Smooth muscle cell of the brain vasculature (primary cell): Measurements from ENCODE around the gene CDC37L1.
"Not testable (repeated sequence)": the region's sequence is repeated elsewhere in the genome, so short reads cannot be mapped to it uniquely, and the experiment has no call there.

Source experiments
- DNase-seq: peaks from one replicate; pipeline ENCODE4 v3.0.0-alpha.2; 2012; ENCODE audit warnings: low read depth, low spot score

CDC37L1 gene

DNA sequence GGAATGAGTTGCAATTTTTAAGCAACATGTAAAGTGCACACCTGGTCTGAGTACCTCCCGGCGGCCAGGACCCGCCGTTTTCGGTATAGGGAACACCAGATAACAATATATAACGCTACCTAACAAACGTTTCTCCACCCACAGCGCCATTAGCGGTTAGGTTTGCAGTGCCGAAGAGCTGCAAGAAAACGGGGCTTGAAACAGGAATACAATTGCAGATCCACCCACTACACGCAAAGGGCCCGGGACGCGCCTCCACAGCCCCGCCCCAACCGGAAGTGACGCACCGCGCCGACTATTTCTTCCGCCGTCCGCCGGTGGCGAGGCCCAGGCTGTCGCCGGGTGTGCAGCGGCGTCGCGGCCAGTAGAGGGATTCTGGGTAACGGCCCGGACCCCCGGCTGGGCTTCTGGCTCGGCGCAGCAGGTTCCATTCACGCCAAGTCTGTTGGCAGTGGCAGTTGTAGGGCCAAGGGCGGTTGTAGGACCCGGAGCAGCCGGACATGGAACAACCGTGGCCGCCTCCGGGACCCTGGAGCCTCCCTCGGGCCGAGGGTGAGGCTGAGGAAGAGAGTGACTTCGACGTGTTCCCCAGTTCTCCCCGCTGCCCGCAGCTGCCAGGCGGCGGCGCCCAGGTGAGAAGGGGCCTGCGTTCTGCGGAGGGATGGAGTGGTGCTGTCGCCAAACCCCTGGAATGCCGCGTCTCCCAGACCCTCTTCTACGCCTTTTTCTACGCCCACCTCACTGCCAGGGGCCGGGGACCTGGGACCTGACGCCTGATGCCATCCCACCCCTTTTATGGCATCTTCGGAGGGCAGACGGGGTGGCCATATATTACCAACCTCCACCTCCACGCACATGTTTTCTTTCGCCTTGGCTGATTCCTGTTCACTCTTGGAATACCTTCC lies at the start of gene CDC37L1:
Gene CDC37L1 (plus strand): TSS at position 302 of the 905 bp plus-strand sequence. CDS start 199 bp downstream, at position 501.
- peak; percentile 83 for DNase-seq

DNA sequence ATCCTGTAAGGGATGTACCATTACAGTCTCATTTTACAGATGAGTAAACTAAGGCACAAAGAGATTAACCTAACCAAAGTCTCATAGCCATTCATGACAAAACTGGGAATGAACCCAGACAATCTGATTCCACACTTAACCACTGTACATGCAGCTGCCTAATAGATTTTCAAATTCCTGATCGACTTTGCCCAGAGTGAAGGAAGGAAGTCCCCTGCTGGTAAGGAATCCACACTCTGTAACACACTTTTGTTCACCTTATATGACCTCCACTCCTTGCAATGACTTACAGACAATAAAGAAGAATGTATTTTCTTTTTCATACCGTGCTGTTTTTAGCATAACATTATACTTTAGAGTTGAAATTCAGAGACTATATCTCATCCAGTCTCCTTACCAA lies 48.5 kb upstream of the CDC37L1 start:
- peak; percentile 18 for DNase-seq

DNA sequence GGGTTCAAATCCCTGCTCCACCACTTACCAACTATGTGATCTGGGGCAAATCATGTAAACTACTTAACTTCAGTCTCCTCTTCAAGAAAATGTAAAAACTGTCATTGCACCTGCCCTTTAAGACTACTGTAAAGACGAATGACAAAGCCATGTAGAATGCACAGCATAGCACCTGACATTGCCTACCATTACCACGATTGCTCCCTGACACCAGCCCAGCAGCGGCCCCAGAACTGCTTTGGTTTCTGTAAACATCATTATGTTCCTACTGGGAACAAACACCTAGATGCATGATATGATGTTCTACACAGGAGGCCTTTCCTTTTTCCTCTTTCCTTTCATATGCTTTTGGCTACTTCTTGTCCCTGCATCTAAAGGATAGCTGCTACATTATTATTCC lies 40.4 kb upstream of the CDC37L1 start:
- no peak for DNase-seq

DNA sequence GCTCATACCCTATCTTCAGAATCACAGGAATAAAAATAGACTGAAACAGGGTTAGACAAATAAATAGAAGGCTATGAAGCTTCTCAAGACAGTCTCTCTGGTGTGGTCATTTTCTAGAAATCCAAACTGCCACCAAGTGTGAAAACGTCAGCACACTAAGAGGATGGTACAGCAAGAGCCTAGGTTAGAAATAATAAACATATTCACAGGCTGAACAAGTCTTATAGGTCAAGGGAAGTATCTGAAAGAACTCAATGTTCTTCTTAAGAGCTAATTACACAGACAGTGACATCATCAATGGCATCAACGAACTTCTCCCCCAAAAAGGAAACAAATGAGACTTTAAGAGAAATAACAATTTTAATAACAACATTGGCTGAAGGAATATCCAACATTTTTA lies 39.9 kb upstream of the CDC37L1 start:
- no peak for DNase-seq

DNA sequence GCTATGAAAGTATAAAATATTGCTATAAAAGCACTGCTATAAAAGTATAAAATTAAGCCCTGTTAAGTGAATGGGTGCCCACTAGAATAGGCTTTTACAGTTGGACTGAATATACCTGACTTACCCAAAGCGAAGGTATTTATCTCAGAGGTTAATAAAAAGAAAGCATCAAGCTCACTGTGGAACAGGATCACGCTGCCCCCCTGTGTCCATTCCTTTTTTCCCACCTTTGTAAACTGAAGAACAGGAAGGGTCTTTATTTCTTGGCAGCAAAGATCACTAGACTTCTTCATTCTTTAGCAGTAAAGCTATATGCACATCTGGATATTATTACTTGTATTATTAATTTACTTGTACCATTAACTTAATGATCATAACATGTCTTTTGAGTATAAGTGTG lies 39.3 kb upstream of the CDC37L1 start:
- DNase-seq, result no peak

DNA sequence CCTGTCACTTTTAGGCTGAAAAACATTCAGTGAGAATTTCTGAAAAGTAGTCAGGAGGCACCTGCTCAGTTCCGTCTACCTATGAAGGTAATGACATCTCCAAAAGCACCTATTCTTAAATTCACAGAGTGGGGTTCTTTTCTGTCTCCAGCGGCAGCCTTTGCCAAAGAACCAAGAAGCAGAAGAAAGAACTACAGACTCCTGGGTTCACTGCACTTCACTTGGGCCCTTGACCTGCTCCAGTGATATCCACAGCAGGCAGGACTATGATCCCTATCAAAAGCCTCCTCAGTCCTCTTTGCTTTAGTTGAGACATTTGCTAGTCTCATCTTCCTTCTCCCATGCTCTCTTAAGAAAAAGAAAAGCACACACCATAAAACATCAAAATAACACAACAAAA lies 37.0 kb upstream of the CDC37L1 start:
- no peak for DNase-seq

DNA sequence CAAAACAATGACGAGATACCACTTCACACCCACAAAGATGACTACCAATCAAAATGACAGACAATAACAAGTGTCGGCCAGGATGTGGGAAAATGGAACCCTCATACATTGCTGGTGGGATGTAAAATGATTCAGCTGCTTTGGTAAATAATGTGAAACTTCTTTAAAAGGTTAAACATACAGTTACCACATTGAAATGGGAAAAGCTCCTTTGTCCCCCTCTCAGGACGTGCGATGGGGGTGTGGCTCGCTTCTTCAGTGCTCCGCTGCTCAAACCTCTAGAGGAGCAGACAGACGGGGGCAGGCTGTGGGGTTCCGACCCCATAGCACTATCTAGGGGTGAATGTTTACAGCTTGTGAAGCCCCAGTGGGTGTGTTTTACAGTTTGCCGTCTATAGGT lies 25.3 kb upstream of the CDC37L1 start:
- DNase-seq, result no peak

DNA sequence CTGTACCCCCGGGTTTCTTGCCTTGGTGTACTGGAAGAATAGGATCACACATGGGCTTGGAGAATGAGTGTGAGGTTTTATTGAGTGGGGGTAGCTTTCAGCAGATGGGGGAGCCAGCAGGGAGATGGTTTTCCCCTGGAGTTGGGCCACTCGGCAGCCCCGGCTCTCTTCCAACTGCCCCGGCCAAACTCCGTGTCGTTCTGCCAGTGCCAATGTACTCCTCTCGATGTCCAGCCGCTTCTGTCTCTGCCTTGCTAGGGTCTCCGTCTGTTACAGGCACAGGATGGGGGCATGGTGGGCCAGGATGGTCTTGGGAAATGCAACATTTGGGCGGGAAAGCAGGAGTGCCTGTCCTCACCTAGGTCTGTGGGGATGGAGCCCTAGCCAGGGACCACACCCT lies 24.8 kb upstream of the CDC37L1 start:
- DNase-seq, result no peak

DNA sequence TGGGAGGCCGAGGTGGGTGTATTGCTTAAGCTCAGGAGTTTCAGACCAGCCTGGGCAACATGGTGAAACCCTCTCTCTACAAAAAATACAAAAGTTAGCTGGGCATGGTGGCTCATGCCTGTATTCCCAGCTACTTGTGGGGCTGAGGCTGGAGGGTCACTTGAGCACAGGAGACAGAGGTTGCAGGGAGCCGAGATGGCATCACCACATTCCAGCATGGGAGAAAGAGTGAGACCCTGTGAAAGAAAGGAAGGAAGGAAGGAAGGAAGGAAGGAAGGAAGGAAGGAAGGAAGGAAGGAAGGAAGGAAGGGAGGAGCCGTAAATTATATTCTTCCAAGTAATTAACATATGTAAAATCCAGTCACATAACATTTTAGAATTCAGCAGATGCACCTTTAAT lies 23.2 kb upstream of the CDC37L1 start:
- not testable (repeated sequence) for DNase-seq

DNA sequence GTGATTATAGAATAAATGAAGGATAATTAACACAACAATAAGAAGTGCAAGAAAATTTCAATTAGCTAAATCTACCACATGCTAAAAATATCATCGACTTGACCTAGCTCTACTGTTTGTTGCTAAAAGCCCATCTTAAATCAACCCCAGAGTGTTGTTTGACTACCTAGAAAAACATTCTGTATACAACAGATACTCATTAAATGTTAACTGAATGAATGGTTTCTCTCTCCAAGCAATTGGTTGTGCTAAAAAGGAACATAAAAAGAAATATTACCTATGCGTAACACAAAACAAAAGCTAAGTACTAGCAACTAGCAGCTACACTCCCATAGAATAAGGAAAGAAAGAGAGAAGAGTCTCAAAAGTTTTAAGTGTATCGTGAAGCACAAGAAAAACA lies 22.7 kb upstream of the CDC37L1 start:
- no peak for DNase-seq

DNA sequence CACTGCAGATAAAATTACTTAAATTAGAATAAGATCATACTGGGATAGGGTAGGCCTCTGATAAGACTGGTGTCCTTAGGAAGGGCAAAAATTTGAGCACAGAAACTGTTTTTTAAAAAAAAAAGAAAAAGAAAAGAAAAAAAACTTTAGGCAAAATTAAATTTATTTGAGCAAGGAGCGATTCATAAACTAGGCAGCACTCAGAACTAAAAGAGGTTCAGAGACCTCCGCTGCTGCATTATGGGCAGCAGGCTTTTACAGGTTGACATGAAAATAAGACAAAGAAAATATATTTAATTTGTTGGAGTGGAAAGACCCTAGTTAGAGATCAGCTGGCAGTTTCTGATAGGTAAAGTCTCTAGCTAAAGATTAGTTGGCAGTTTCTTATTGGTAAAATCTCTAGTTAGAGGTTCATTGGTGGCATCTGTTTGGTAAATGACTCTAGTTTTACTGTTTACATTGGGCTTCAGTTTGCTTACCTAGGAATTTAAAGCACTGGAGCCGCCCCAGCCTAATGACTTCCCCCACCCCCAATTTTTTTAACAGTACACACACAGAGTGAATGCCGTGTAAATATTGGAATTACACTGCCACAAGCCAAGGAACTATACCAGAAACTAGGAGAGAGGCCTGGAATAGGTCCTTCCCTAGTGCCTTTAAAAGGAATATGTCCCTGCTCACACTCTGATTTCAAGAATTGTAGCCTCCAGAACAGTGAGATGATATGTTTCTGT lies 21.8 kb upstream of the CDC37L1 start:
- no peak for DNase-seq

DNA sequence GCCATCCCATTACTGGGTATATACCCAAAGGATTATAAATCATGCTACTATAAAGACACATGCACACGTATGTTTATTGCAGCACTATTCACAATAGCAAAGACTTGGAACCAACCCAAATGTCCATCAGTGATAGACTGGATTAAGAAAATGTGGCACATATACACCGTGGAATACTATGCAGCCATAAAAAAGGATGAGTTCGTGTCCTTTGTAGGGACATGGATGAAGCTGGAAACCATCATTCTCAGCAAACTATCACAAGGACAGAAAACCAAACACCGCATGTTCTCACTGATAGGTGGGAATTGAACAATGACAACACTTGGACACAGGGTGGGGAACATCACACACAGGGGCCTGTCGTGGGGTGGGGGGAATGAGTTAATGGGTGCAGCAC lies 18.7 kb upstream of the CDC37L1 start:
- not testable (repeated sequence) for DNase-seq

DNA sequence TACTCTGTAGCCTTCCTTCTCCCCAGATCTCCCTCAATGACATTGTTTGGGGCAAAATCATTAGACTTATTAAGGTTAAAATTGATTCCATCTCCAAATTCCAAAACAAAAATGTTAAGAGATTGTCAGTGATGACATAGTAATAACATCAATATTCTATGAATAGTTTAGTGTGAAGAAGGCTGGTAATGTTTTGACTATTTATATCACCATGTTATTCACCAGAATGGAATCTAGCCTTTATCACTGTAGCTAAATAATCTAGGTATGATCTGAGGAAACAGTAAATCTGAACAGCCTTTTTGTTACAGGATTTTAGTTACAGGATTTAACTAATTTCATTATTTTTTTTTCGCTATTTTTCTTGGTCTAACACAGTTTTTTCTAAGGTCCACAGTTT lies 18.2 kb upstream of the CDC37L1 start:
- no peak for DNase-seq

DNA sequence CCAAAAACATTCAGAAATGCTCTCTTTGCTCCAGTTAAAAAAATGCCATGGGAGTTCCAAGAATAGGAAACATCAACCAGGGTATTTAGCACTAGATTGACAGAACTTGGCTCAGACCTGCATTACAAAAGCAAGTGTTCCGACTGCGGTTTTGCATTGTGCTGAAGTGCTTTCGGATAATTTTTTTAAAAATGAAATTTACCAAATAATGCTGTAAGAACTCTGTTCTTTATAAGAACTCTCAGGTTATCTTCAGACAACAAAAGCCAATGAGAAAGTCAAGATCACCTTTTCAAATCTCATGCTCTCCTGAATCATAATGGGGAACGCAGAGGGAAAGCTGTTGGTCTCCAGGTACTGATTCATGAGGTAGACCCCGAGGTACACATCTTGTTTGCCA lies 17.8 kb upstream of the CDC37L1 start:
- DNase-seq, result no peak

DNA sequence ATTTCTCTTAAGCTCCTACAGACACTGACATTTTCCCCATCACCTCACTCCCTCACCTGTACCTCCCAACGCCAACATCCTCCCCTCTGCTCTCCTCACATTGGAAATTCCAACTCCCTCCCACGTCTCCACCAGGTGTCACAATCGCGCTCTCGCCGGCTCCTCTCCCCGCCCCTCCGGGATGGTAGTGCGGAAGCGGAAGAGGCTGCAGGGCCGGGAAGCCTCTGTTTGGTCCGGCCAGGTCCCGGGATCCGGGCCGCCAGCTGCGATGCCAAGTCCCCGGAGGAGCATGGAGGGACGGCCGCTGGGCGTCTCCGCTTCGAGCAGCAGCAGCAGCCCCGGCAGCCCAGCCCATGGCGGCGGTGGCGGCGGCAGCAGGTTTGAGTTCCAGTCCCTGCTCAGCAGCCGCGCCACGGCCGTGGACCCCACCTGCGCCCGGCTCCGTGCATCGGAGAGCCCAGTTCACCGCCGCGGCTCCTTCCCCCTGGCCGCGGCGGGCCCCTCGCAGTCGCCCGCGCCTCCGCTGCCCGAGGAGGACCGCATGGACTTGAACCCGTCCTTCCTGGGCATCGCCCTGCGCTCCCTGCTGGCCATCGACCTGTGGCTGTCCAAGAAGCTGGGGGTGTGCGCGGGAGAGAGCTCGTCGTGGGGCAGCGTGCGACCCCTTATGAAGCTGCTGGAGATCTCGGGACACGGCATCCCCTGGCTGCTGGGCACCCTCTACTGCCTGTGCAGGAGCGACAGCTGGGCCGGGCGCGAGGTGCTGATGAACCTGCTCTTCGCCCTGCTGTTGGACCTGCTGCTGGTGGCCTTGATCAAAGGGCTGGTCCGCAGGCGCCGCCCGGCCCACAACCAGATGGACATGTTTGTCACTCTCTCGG lies 17.0 kb upstream of the CDC37L1 start, which contains the start of gene PLPP6:
Gene PLPP6 (plus strand): TSS at position 187 of the 881 bp plus-strand sequence. CDS start 82 bp downstream, at position 269.
- peak; percentile 41 for DNase-seq

DNA sequence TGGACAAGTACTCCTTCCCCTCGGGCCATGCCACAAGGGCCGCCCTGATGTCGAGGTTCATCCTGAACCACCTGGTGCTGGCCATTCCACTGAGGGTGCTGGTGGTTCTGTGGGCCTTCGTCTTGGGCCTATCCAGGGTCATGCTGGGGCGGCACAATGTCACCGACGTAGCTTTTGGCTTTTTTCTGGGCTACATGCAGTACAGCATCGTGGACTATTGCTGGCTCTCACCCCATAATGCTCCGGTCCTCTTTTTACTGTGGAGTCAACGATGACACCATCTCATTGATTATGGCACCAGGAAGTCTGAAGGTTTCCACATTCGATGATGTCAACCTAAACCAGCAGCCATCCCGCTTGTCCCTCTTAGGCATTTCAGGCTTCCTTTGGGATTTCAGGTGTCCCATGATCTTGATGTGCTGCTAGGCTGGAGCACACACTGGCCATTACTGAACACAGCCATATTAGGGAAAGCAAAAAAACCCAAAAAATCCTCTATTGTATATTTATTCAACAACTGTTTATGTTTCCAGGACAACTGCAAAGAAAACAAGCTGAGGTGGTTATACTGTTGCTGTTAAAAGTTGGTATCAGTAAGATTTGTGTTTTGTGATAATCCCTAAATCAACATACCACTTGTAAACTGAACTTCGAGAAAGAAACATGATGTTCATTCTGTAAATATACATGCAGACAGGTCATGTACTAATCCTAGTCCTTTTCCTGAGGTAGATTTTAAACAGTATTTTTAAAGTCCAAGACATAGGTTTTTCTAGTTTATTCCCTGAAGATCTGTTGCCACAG lies 16.2 kb upstream of the CDC37L1 start:
- no peak for DNase-seq

DNA sequence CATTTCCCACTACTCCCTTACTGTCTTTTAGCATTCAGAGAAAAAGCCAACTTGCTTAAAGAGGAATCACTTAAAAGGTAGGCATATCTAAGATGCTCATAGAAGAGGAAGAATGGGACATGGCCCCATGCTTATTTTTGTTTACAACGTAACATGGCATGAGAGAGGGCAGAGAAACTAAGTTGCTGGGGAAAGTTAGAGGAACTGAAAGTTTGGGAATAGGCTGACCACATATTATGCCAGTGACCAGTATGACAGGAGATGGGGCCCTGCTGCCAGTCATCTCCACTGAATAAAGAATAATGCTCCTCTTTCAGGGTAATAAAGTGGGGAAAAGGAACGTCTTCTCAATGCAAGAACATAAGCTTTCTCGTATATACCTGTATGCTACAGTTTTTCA lies 15.4 kb upstream of the CDC37L1 start:
- no peak for DNase-seq

DNA sequence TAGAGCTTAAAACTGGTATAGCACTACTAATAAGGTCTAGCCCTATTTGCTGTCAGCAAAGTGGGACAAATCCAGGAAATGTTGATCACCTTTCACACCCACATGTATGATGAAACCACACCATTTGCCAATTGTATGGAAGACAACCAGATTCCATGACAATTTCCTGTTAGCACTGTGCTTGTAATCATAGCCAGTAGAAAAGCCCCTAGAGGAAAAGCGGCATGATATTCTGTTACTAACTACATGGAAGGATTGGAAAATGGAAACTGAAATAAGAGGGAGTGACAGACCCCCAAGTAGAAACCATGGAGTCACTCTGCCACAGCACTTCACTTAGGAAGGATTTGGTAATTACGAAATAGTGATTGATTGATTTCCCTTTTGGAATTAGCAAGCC lies 14.0 kb upstream of the CDC37L1 start:
- no peak for DNase-seq

DNA sequence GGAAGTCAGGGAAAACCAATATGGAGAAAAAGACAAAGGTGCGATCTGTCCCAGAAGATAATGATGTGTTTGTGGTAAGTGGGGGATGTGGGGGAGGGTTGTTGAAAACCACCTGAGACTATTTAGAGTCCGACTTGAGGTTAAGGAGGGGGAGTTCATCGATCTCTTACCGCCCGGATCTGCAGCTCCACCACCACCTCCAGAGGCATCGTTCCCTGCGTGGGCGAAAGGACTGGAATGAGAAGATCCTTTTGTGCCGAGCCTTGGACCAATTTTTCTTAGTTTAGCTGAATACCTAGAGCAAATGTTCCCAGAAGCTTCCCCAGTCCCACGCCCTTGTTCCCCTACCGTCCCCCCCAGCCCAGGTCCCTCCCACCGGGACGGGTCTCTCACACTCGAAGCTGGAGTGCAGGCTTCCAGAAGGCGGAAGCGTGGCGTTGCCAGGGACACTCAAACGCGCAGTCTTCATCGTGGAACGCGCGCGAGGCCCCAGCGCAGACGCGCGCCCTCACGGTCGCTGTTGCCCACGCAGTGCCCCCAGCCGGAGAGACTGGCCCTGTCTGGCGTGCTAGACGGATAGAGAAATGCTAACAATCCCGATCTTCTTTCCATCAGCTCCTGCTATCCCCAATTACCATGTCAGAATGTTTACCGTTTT lies 13.2 kb upstream of the CDC37L1 start, which contains the start of gene SPATA6L:
Gene SPATA6L (minus strand): TSS at position 439 of the 658 bp plus-strand sequence. CDS start 230 bp downstream, at position 209.
- DNase-seq, result no peak

DNA sequence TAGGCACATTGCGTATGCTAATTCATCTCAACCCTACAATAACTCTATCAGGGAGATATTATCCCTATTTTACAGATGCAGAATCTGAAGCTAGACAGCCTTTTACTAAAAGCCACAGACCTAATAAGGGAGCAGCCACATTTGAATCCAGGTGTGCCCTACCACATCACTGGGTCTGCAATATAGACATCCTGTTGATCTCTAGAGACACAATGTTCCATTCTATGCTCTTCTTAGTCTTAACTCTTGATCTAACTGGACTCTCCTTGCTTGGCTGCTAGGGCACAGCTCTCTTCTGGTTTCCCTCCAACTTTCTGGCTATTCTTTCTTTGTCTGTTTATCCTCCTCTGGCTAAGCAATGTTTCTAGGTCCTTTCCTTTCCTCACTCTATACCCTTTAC lies 11.7 kb upstream of the CDC37L1 start:
- no peak for DNase-seq
